HG02678 (cell line): Measurements from ENCODE around the gene BRINP1.

Source experiments
- ATAC-seq: cut with Tn5 transposase; IDR thresholded peaks from one replicate; pipeline ENCODE4 v1.9.1; 2021; ENCODE audit warnings: mild to moderate bottlenecking, moderate library complexity; ENCODE audit not compliant: unreplicated experiment

BRINP1 gene

DNA sequence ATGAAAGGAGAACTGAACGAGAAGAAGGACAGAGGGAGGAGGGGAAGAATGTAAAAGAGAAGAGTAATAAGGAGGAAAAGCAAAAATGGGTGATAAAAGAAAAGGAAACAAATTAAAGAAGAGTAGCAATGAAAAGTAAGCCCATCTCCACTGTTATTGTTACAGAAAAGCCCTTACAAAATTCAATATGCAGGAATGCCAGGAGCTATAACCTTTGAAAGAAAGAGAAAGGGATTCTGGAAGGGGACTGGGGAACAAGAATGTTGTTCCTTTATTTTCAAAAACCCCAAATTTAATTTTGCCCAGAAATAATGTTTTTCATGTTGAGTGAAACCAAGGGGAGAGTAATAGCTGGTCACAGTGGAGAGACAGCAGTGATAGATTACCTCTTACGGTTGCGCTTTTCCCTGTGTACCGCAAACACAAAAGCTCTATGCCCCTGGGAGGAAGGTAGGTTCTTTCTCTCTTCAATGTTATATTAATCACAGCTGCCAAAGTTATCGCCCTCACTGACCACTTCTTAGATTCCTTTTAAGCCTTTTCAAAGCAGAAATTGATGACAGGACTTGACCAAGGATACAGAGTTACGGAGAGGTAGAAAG is 86.7 kb downstream of the BRINP1 start:
- no peak for ATAC-seq

DNA sequence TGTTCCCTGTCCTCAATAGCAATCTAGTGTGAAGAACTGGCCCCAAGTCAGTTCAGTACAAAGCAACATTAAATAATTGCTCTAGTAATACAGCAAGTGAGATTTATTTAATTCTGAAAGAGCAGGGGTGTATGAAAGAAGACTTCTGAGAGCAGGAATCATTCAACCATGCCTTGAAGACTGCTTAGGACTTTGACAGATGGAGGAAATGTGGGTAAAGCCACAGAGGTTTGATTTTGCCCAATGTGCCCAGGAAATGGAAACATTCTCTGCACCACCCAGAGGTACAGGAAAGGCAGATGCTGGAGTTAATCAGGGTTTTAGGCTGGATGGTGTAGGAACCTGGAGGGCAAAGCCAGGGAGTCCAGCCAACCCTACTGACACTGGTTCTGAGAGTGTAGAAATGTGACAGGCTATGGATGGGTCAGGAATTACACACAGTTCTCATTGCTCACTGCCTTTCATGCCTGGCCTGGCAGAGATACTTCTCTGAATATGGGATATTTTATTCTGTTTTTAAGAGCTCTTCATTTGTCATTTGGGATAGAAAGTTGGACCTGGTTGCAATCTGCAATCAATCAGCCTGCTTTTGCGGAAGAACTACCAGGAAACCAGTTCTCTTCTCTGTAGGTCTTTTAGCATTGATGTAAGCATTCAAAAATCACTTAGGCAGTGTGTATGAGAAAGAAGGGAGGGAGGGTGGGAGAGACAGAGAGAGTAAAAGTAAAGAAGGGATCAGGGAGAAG is 88.3 kb downstream of the BRINP1 start:
- no peak for ATAC-seq

DNA sequence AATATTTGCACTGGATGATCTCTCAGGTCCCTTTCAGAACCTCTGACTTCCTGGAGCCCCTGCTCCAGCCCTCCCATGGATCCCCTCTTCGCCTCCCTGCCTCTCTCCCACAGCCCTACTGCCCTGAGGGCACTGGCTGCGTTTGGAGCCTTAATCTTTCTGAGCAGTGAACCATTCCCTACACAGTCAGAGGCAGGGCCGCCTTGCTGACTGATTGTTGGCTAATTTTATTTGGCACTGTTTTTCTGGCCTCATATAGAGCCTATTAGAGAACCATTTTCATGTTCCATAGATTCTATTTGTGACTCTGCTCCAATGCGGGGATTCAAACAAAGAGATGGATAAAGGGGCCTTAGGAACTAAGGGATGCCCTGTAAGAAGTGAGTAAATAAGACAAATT is 91.1 kb downstream of the BRINP1 start:
- no peak for ATAC-seq

DNA sequence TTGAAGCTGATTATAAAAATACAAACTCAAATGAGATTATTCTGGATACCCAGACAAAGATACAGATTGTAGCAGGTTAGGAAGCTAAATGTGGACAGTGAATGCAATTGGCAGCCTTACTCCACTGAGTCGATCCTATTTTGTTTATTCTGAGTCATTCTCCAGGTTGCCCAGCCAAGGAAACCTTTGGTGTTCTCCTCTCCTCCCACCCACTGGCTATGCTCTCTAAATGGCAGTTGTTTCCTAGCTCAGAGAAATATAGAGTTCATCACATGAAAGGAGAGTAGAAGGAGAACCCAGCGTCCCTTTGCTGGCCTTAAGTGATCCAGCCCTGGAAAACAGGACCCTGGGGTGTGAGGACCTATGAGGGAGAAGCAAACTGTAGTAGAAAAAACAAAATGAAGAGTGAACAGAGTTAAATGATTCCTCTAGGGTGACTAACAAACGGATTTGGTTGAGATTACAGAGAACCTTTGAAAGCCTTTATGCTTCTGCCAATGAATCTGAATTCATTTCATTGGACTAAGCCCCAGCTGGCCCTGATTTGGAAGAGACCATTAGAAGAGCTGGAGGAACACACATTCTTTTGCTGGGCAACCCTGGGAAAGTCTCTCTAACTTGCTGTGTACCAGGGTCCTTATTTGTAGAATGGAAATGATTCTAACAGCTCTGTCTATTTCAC is 95.1 kb downstream of the BRINP1 start:
- ATAC-seq = no peak

DNA sequence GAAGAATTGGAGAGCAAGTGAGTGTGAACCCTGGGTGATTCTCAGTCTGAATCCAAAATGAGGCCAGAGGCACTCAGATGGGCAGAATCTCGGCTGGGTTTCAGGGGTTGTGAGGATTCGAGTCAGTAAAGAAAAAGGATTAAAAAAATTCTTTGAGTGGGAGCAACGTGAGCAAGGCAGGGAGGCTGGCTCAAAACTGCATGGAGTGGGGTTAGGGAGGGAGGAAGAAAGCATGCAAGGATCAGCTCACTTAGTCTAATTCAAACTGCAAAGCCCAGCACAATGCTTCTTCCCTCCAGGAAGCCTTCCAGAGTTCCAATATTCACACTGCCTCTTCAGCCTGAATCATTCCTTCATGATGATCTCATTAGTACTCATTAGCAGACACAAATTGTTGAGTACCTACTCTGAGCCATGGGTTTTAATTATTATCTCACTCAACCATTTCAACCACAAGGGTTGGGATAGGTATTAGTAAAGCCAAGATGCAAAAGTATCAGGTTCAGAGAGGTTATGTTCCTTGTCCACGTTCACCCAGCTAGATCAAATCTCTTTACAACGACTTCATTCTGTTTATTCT is 95.8 kb downstream of the BRINP1 start:
- no peak for ATAC-seq

DNA sequence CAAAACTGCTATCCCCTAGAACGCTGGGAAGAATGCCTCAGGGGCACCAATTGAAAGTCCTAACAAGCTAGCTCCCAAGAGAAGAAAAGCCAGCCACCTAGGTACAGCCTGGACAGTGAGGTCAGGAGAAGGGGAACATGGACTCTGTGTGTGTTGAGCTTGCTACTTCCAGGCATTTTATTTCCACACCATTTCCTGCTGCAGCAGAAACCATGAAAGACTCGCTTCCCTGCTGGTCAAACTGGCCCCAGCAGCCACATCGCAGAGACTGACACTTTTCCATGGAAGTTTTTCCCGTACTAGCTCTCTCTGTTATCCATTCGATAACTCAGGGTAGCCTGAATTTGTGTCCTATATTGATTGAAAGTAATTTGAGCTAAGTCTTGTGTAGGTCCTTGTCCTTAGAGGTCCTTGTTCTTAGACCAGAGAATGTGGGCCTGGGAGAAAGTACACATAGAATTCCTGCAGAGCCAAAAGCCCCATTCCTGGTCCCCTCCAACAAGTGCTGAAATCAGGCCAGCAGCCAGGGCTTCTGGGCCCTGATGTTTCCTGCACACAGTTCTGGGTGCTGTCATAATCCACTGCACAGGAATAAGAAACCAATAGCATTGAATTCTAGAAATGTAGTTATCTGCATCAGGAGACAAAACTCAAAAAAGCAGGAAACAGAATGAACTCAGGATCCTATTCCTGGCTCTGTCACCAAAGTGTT is 96.6 kb downstream of the BRINP1 start:
- ATAC-seq = no peak

DNA sequence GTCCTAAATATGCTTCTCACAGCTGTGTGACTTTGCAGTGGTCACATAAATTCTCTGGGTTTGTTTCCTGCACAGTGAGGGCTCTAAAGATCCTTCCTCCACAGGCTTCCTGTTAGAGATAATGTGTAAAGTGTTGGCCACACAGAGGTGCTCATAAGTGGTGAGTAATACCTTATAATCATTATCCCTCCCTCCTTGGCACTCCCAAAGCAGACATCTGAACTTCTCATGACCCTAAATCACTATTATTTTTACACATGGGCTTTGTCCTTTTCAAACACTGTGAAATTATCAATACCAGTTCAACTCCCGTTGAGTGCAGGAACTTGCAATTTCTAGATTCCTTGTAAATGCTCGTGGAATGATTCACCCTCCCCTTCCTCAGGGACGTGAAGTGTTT is 100.2 kb downstream of the BRINP1 start:
- ATAC-seq = no peak

DNA sequence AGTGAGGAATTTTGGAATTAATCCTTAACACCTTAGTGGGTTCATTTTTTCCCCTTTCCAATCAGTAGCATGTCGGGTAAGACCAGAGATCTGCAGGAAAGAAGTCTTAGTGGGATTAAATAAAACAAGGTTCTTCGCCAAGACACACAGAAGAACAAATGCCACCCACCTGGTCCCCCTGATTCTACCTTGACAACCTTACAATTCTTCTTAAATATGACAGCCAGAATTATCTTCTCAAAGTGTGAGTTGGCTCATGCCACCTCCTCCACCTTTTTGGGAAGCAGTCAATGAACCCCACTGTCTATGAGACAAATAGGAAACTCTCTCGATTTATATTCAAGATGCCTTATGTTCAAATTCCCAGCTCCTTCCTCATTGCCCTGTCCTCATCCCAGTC is 105.1 kb downstream of the BRINP1 start:
- ATAC-seq = no peak

DNA sequence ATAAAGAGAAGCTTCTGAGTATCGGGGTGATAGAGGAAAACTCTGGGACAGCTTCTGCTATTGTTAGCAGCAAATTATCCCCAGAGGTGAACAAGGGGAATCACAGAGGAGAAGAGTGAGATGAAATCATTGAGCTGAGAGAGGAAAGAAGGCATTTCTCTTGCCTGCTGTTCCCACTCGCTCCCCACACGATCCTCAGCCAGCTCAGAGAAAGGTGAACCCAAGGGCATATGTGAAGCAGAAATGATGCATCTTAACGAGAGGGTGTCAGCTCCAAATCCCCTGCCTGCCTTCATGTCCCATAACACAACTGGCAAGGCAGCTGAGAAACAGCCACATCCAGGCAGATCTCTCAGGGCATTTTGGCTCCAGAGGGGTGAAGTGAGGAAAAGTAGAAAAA is 111.6 kb downstream of the BRINP1 start:
- ATAC-seq = no peak

DNA sequence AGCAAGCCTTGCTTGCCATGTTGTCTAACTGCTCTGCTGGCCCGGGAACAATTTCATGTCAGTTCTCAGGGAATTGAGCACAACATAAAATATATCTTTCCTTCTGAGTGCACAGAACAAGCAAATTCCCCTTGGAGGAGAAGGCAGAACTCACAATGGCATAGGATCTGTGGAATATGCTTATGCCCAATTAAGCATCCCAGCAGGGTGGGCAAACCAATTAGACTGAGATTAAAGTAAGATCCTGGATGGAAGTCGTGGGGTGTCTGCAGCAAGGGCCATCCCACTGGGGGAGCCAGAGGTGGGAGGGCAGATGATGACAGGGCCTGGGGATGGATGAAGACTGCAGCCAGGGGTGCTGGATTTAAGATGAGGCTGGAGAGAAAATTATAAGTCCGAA is 114.1 kb downstream of the BRINP1 start:
- no peak for ATAC-seq

DNA sequence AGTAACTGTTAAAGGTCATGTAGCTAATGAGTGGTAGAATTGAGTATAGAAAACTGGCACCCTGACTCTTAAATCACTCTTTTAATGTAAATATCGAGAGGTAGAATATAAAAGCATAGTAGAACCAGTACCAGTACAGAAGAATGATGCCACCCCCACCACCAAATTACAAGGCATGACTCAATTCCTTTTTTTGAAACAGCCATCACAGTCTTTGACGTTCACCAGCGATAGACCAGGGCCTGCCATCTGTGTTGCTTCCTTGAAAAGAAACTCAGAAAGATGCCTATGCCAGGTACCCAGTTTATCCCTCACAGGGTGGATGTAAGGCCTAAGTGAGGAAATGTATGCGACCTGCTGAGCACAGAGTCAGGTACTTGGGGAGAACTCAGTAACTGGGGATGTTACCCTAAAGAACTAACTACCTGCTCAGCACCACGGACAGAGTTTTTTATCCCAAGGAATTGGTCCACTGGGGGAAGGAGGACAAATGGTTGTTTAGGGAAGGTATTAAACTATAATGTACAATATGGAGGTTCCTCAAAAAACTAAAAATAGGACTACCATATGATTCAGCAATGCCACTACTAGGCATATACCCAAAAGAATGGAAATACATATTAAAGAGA is 116.5 kb downstream of the BRINP1 start:
- no peak for ATAC-seq

DNA sequence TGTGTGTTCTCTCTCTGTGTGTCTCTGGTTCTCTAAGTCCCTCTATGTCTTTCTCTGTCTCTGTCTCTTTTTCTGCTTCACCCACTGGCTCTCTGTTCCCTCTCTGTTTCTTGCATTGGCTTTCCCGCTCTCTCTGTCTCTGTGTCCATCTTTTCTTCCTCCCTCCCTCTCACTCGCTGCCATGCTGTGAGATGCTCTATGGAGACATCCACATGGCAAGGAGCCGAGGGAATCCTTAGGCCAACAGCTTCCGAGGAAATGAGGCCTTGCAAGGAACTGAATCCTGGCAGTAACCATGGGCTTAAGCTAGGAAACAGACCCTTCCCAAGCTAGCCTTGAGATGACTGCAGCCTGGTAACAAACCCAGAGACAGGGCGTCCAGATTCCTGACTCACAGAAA is 117.3 kb downstream of the BRINP1 start:
- no peak for ATAC-seq

DNA sequence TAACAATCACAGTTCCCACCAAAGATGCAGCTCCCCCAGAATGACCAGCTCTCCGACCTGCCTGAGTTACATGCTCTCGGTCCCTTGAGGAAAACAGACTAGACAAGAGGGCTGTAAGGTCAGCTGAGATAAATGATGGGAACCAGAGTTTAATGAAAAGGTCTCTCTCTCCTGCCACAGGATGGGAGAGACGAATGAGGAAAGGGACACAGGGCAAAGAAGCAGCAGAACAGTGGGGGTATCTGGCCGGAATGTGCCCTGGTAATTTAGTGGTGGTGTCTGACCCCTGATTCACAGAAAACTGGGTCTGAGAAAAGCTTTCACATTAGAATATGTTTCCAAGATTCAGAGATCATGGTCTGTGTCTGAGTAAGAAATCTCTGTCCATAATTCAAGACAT is 118.5 kb downstream of the BRINP1 start:
- no peak for ATAC-seq

DNA sequence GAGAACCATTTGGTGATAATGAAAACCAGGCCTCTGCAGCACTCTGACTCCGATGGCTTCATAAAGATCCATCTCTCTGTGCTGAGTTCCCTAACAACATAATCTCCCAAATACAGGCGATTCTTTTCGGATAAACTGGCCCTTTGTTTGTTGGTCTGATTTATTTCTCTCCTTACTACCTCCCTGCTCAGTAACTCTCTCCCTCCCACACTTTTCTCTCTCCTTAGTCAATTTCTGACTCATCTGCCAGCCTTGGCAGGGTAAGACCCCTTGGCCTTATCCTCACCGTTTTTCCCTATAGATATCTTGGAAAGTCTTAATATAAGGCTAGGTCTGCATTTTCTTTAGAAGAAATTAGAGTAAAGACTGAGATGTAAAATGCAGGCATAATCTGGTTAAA is 128.7 kb downstream of the BRINP1 start:
- ATAC-seq = no peak

DNA sequence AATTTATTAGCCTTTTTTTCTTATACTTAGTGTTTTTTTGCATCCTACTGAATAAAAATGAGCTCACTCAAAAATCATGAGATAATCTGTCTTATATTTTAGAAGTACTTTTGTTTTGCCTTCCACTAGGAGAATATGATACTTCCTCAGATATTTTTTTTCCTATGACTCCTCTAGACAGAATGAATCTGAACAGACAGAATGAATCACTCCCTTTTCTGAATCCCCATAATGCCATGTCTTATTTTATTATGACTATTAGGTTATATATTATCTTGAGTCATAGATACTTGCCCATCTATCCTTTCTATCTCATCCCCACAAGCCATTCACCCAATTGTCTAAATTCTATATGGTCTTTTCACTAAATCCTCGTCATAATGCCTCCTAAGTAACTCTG is 134.6 kb downstream of the BRINP1 start:
- no peak for ATAC-seq

DNA sequence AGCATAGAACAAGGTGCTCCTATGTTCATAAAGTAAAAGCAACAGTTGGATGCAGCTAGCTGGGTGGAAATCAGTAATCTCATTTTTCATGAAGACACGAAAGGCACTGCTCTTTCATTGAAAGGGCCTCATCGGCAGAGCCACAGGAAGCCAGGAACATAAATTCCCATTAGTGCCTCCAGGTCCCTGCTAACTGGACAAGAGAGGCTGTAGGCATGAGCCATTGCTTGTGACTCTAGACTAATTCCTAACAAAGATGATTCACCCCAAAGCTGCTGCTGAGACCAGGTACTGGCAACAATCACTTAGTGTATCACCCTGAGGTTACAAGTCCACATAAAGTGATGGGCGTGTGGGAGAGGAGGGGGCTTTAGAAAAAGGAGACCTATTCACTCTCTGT is 141.8 kb downstream of the BRINP1 start:
- ATAC-seq = no peak

DNA sequence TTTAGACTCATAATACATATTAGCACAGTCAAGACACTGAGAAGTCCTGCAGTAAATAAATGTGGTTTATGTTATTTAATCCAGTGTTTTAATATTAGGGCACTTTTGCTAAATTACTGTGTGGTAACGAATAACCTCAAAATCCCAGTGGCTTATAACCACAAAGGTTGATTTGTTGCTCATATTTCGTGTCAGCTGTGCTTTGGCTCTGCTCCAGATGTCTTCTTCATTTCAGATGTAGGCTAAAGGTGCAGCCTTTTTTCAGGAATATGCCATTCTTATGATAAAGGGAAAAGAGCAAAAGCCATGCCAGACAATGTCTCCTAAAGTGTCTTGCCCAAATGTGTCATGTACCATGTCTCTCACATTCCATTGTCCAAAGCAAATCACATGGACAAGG is 144.8 kb downstream of the BRINP1 start:
- no peak for ATAC-seq

DNA sequence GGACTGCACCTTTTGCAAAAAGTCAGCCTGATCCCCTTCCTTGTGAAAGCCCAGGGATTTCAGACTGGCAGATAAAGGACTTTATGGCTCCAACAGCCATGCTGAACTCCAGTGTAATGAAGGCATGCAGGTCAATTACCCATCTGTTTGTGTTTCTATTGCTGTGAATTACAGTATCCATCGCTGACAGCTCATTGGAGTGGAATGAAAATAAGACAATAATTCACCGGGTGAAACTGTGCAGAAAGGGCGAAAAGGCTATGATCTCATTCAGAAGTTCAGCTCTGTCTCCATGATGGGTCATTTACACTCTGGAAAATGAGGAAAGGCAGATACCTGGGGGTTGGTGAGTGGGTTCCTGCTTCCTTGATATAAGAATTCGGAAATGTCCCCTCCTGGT is 148.0 kb downstream of the BRINP1 start:
- ATAC-seq = no peak

DNA sequence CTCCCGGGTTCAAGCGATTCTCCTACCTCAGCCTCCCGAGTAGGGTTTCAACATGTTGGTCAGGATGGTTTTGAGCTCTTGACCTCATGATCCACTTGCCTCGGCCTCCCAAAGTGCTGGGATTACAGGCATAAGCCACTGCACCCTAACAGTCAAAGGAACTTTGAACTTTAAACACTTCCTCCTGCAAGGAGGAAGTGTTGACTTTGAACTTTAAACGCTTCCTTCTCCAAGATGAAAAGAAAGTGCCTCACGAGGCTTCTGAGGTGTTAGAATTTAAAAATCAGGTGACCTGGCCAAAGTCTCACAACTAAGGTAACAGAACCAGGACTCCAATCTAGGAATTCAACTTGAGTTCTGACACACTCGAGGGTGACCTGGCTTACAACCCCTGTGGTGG is 150.9 kb downstream of the BRINP1 start:
- no peak for ATAC-seq

DNA sequence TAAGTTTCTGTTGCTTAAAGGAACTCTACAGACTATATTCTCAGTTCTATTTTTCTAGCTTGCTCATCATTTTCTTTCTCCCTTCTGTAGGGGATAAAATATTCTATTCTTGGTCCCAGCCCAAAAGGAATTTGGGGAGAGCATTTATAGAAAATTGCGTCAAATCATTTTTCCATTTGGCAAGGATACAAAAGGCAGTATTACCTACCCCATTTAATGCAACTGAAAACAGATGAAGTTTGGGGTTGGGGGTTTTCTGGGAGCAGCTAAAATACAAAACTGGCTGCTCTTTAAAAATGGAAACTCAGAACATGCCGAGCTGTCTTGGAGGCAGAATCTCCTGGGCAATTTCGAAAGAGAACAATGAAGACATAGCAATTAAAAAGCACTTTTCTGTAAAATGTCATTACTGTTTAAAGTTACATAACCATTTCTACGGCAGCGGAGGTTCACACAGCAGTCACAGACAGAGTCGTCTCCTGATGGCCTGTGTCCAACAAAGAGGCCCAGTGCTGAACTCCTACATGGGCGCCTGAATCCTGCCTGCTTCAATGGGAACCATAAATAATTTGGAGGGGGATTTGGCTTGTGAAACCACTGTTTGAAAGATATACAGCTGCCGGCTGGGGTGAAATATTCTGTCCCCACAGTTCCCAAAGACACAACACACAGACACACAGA is 152.4 kb downstream of the BRINP1 start:
- no peak for ATAC-seq
